ENCODE measurements around the gene DMD.
"Not testable (repeated sequence)": the region's sequence is repeated elsewhere in the genome, so short reads cannot be mapped to it uniquely, and the experiment has no call there.

DMD gene

DNA sequence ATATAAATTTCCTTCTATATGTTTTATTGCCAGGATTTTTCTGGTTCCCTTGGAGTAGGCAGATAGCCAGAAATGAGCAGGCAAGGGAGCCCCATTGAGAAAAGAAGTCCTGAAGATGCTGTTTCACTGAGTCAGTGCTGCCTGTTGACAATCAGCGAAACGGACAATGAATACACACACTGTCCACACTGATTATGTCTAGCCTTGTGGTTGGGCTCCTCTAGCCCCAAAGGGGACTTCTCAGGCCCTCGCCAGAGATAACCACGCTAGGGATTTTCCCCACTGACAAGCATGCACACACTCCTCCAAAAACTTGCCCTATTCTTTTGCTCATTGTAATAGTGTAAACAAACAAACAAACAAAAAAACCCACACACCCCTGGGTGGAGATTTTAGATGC lies 369.3 kb downstream of the DMD start:
- no peak for DNase-seq

DNA sequence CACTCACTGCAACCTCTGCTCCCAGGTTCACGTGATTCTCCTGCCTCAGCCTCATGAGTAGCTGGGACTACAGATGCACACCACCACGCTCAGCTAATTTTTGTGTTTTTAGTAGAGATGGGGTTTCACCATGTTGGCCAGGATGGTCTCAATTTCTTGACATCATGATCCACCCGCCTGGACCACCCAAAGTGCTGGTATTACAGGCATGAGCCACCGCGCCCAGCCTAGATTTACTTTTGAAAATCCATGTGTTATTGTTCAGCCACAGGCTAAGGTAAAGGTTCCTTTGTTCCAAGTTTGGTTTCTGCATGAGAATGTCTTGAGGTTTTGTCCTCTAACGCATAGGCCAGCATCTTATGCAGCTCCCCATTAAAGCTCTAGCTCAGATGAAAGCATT lies 371.6 kb downstream of the DMD start:
- DNase-seq = no peak

DNA sequence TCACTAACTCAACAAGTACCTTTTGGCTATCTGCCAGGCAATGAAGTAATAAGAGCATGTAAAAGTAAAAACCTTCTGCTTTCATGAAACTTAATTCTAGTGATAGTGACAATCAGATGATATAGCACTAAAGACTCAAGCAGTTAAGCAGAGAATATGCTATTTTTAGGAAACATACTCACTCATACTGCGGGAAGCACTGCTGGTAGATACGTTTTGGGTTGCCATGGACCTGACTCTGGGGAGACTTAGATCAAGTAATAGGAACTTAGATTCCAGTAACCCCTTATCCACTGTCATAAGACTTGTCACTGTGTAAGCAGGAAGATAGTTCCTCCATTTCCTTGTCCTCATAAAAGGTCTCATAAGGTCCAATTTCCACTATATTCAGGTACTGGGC lies 386.3 kb downstream of the DMD start:
- DNase-seq = no peak

DNA sequence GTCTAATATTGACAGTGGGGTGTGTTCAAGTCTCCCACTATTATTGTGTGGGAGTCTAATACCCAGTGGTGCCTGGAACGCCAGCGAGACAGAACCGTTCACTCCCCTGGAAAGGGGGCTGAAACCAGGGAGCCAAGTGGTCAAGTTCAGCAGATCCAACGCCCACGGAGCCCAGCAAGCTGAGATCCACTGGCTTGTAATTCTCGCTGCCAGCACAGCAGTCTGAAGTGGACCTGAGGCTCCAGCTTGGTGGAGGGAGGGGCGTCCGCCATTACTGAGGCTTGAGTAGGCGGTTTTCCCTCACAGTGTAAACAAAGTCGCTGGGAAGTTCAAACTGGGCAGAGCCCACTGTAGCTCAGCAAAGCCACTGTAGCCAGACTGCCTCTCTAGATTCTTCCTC lies 407.3 kb downstream of the DMD start:
- DNase-seq = no peak

DNA sequence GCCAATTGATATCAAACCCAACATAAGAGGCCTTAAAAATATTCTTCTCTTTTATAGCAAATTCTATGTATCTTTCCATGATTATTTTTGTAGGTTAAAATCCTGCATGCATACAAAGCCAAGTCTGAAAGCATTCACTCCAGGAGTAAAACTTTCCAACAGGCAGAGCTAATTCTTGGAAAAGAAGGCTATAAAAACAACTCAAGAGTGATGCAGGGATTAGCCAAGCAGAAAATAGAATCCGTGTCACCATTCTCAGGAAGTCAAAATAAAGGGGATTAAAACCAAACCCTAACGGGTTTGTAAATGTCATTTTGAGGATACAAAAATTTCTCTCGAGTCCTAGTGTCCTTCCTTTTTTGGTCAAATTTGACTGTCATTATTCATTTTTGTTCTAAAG lies 412.4 kb downstream of the DMD start:
- no peak for DNase-seq

DNA sequence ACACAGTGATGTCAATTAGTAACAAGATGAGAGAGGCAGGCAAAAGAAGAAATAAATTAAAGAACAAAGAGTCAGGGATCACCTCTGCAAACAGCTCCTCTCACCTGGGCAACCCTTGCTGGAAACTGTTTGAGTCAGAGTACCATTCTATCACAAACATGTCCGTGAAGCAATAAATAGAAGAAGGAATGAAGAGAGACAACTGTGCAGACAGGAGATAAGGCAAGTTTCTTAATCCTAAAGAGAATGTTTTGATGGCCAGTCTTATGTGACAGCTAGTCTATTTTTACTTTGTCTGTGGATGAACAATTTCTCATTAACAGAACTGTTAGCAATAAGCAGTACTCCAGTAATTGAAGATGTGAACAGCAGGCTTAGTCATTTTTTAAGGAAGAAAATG lies 422.4 kb downstream of the DMD start:
- no peak for DNase-seq

DNA sequence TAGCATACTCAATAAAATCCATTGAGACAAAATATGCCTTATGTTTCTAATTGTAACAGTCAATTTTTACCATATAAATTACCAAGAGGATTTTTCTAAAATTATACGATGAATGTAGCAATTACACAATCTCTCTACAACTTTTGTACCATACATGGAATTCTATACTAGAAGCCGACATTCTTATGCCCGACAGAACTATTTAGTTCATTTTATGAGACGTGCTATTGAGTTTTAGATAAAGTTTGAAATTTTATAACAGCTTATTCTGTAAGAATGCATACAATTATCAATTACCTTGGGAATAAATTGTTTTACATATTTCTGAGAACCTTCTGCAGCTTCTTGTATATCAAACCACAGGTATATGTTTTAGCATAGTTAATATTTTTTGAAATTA lies 431.2 kb downstream of the DMD start:
- no peak for DNase-seq

DNA sequence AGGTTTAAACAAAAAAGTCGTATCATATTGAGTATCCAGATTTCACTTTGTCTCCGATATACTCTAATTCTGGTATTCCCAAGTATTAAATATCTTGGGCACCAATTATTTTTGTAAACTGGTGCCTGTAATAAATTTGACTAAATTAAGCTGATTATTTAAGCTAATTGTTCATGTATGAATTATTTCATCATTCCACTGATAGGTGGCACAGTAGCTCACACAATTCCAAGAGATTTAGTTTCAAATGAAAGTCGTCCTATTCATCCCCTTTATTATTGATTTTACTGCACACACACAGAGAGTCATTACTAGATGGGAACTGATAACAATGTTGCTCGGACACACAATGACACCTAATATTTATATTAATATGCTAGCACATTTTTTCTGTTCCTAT lies 432.4 kb downstream of the DMD start:
- no peak for DNase-seq

DNA sequence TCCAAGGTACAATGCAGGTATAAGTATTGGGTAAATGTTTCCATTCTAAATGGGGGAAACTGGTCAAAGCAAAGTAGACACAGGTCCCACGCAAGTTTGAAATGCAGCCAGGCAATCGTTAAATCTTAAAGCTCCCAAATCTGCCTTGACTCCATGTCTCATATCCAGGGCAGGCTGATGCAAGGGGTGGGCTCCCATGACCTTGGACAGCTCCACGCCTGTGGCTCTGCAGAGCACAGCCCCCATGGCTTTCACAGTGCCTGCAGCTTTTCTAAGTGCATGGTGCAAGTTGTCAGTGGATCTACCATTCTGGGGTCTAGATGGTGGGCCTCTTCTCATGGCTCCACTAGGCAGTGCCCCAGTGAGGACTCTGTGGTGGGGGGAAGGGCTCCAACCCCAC lies 436.4 kb downstream of the DMD start:
- DNase-seq = no peak

DNA sequence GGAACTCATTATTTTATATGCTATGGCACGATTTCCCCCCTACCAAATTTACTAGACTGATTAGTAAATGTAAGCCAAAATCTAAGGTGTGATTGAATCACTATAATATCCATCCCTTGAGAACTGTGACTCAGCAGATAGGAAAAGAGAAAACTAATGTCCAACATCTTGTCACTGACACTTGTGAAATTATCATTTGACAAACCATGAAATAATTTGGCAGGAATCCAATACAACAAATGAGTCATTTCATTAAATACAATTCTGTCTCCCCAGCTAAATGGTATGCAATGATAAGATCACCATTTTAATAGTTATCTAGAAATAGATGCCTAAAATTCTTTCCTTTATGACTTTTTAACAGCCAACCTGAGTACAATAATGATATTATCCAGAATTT lies 462.3 kb downstream of the DMD start:
- no peak for DNase-seq

DNA sequence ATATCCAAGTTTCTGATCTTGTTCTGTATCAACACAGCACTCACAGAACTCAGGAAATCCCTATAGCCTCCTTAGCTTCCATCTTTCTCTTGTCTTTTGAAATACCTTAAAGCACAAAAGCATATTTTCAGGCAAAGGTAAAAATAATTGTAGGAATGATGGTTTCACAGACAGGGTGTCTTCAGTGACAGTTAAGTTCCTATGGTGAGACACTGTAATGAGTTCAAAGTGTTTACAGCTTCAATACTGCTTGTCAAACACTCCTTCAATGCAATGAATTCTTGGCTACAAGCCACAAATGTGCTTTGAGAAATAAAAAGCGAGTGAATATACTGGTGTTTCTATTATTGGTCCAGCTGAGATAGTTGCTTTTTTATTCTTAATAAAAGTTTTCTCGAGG lies 466.0 kb downstream of the DMD start:
- no peak for DNase-seq

DNA sequence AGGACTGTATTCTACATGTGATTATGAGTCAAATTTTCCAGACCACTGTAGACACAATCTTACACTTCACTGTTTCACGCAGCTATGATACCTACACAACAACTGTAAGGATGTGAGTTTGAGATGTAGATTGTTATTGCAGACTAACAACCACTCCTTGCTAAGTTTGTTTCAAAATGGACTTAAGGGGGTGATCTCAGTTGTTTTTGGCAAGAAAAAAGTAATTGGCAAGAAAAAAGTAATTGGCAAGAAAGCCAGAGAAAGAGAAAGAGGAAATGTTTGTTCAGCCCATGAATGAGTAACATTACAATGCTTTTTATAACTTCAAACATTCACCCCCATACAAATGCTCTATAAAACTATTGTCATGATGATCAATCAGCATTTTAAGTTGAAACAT lies 466.4 kb downstream of the DMD start:
- DNase-seq = no peak

DNA sequence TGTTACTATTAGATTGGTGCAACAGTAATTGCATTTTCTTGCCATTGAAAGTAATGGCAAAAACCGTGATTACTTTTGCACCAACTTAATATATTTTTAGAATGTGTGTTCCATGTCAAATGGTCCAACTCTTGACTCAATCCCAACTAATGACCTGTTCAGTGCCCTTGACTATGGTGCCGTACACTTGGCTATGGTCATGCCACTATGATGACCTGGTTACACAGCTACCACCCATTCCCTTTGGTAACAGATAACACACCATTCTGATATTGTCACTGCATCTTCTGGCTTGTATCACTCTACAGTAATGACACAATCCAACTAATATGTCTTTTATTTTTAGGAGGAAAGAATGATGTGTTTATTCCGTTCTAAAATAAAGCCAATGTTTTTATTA lies 469.4 kb downstream of the DMD start:
- no peak for DNase-seq

DNA sequence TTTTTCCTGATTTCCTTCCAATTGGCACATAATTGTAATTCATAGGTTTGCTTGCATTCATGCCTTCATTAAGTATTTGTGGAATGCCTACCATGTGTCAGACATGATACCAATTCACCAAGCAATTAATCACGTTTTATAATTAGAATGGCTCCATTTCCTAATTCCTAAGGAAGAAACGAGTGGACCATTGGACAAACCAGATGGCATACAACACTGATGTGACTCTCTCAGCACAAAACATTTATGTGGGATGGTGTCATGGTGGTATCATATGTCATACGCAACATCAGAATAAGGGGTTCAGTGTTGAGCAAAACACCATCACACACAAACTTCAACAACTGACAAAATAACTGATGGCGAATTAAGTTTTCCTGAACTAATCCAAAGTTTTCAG lies 502.8 kb downstream of the DMD start:
- no peak for DNase-seq

DNA sequence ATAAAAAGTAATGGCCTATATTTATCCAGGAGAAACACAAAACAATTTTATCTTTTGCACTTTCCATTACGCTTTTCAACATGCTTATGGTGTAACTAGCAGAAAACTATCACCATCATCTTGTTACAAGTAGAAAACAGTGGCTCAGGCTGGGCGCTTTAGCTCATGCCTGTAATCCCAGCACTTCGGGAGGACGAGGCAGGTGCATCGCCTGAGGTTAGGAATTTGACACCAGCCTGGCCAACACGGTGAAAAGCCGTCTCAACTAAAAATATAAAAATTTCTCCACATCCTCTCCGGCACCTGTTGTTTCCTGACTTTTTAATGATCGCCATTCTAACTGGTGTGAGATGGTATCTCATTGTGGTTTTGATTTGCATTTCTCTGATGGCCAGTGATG lies 506.0 kb downstream of the DMD start:
- DNase-seq = not testable (repeated sequence)

DNA sequence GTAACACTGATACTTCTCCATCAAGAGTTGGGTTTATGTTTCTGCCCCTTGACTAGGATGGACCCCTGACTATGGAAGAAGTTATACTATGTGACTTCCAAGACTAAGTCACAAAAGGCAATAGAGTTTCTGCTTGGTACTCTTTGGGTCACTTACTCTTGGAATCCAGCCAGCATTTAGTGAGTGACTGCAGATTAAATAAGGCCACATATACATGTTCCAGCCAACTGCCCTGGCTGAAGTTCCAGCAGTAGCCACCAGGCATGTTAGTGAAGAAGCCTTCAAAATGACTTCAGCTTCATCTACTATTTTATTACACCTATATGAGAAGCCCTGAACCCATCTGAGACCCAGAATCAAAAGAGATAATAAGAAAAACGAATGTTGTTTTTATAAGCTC lies 524.0 kb downstream of the DMD start:
- no peak for DNase-seq

DNA sequence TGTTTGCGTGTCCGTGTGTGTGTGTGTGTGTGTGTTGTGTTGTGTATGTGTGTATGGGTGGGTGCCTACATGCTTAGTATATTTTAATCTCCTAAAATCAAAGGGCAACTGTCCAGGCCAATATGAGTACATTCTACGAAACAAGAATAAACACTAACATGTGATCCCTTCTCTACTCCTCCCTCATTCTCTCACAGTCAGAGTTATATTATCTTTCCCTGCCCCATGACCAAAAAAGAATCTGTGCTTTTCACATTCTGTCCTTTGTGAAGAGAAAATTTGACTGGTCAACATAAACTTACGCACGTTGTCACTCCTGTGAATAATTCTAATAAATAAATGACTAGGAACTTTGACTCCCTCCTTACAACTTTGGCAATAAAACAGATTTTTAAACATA lies 532.9 kb downstream of the DMD start:
- DNase-seq = no peak

DNA sequence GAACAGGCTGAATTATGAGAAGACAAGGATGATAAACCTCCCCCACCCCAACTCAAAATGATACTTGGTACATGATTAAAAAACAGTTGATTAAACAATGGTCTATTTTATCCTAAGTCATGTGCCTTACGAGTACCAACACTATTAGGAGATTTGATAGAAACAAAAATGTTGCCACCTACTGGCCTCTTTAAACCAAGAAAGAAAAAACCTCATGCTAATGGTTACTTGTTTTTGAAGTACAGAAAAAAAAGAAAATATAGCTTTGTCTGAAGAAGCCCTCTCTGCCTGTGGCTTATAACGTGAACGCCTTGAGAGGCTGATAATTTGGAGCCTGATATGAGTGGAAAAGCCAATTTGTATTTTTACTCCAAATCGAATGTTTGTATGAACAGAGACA lies 538.2 kb downstream of the DMD start:
- DNase-seq = peak; percentile 13

DNA sequence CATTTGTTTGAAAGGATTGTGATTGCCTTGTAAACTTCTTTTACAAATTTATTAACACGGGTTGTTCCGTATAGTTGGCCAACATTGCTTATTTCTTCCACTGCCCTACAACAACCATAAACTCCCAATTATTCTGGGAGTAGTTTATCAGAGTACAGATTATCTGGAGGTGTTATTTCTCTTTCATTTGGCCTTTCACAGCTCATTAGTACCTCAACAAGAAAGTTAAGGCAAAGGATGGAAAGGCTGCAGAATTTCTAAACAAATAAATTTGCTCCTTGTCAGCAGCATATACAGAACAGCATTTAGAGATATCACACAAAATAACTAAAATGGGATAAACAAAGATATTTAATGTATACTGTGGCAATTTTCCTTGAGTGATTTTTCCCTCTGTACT lies 548.8 kb downstream of the DMD start:
- DNase-seq = no peak

DNA sequence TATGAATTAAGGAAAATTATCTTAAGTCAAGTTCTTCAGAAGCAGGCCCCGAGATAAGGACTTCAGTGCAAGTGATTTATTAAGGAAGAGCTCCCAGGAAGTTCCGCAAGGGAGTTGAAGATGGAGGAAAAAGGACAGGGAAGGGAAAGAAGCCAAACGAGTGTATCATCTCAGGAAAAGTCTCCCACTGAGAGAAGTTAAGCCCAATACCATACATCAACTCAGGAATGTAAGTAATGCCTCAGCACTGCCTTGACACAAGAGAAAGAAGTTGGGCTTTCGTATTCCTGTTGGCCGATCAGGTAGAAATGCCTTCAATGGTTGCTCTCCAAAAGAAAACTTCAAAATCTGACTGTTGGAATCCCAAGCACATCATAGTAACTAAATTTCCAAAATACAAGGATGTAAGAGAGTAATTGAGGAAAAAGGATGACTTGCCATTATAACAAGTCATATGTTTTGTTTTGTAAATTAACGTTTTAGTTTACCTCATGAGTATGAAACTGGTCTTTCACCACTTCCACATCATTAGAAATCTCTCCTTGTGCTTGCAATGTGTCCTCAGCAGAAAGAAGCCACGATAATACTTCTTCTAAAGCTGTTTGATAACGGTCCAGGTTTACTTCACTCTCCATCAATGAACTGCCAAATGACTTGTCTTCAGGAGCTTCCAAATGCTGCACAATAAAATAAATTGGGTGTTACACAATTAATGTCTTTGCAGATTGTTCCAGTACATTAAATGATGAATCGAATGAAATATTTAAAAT lies 566.7 kb downstream of the DMD start:
- no peak for DNase-seq

DNA sequence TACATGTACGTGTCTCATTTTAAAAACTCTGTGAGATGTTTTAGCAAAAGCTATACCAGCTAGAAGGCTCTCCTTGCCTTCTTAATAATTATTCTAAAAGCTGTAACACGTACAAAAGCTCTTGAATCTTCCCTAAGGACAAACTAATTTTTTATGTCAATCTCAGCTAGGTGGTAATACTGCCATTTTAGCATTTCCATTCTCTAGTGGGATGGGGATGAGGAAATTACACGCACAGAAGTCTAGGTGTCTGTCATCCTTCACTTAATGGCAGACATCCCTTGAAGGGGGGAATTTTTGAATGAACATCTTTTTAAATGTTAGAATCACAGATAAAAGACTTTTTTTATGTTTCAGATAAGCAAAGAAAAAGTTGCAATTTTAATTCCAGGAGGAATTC lies 569.1 kb downstream of the DMD start:
- no peak for DNase-seq

DNA sequence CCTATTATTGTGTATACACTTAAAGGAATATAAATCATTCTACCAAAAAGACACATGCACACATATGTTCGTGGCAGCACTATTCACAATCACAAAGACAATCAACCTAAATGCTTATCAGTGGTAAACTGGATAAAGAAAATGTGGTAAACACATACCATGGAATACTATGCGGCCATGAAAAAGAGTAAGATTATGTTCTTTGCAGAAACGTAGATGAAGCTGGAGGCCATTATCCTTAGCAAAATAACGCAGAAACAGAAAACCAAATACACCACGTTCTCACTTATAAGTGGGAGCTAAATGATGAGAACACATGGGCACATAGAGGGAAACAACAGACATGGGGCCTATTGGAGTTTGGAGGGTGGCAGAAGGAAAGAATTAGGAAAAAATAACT lies 593.2 kb downstream of the DMD start:
- DNase-seq = no peak

DNA sequence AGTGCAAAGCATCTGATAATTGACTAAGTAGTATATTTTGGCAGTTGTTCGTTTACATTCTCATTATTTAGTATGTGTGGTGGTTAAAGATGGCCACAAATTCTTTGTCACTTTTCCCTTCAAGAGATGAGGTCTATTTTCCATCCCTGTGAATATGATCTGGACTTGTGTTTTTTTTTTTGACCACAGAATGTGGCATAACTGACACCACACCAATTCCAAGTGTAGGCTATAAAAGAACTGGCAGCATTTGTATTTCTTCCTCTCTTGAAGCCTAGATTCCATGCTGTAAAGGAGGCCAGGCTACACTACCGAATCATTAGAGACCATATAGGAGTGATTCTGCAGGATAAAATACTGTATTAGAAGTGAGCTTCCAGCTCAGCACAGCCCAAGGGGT lies 596.6 kb downstream of the DMD start:
- no peak for DNase-seq

DNA sequence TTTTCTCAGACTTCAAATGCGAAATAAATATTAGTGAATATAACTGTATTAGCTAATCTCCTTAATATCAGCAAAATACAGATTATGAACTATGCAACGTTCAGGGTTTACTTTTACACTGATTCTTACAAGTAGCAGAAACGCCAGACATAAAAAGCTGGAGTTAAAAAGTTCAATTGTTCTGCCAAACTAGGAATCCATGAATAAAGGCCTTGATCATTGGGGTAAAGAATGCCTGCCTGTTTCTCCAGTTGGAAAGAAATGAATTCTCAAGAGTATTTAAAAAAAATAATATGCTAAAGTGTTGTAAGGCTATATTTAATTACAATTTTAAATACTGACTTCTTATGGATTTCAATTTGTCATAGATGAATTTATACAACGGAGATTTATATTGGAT lies 612.2 kb downstream of the DMD start:
- DNase-seq = no peak

DNA sequence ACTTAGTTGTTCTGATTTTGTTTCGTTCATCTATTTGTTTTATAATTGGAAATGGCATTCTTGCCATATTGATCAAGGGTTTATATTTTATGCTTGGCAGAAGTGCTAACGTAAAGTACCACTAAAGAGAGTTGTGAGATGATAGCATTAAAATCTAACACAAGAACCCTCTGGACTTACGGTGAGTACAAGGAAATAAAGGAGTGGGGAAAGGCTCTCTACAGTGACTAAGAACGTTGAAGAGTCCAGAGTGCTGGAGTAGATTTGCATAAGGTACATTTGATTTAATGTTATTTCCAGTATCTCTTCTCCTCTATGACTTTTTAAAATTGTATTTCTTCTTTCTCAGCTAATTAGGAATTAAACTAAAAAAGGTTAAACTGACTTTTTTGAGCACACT lies 612.6 kb downstream of the DMD start:
- DNase-seq = no peak

DNA sequence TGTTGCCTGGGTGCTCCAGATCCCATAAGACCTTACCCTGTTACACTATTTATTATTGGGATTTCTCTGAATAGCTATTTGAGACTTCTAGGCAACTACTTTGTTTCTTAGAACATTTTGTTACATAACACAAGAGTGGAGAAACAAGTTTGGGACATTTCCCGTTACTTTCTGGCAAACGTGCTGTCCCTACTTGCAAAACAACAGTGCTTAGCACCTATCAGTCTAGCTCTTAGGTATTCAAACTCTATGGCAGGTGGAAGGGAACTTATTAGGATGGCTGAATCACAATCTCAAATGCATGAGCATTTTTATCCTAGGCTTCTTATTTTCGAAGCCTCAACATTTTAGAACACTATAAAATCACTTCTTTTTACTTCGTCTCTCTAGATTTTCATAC lies 613.6 kb downstream of the DMD start:
- DNase-seq = no peak
